IPS-20b (cell line): ENCODE data around the gene DAB1.
"Not testable (repeated sequence)": the region's sequence is repeated elsewhere in the genome, so short reads cannot be mapped to it uniquely, and the experiment has no call there.

Experiments
- H3K27ac ChIP-seq: one replicate; pipeline ENCODE4 v1.5.1; 2013; ENCODE audit warnings: low read length
- H3K27me3 ChIP-seq: 2 replicates; pipeline ENCODE4 v1.6.1; 2013; ENCODE audit warnings: mild to moderate bottlenecking, low read length, inconsistent platforms; ENCODE audit not compliant: insufficient read depth
- H3K36me3 ChIP-seq: 2 replicates; pipeline ENCODE4 v1.6.1; 2013; ENCODE audit warnings: low read depth, mild to moderate bottlenecking, inconsistent platforms, low read length, moderate library complexity; ENCODE audit not compliant: insufficient read depth
- H3K4me1 ChIP-seq: 2 replicates; pipeline ENCODE4 v1.6.1; 2013; ENCODE audit warnings: mild to moderate bottlenecking, control low read depth, inconsistent platforms, low read length, moderate library complexity; ENCODE audit not compliant: insufficient read depth
- H3K4me3 ChIP-seq: 2 replicates; pipeline ENCODE4 v1.5.1; 2013; ENCODE audit warnings: mild to moderate bottlenecking, low read length, inconsistent platforms
- H3K9ac ChIP-seq: 2 replicates; pipeline ENCODE4 v1.6.1; 2013; ENCODE audit warnings: low read depth, mild to moderate bottlenecking, inconsistent platforms, low read length, moderate library complexity
- H3K9me3 ChIP-seq: 2 replicates; pipeline ENCODE4 v1.6.1; 2013; ENCODE audit warnings: mild to moderate bottlenecking, low read depth, low read length, inconsistent platforms; ENCODE audit not compliant: insufficient read depth

DAB1 gene

DNA sequence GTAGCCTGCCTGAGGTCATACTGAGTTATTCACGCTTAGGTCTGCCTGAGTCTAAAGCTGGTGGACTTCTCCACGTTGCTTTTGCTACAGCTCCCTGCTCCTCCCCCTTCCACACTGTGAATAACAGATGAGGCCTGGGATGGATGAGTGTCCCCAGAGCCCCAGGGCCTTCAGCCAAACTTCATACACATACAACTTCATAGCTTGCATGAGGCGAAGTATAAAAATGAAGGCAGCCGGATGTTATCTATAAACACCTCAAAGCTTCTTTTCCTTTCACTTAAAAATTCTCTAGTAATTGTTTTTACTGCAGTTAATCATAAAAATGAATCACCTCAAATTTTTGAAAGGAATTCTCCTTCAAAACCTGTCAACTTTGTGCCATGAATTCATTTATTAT lies 70.2 kb downstream of the DAB1 start:
- no peak overlapping the region for H3K27ac ChIP-seq
- no peak overlapping the region for H3K4me3 ChIP-seq
- no peaks in the 10 kb centered on the region for H3K9me3 ChIP-seq
- peaks cover 16% of the 10 kb centered on the region for H3K4me1 ChIP-seq
- H3K27me3 ChIP-seq, result no peaks in the 10 kb centered on the region
- no peaks in the 10 kb centered on the region for H3K36me3 ChIP-seq
- no peak overlapping the region for H3K9ac ChIP-seq

DNA sequence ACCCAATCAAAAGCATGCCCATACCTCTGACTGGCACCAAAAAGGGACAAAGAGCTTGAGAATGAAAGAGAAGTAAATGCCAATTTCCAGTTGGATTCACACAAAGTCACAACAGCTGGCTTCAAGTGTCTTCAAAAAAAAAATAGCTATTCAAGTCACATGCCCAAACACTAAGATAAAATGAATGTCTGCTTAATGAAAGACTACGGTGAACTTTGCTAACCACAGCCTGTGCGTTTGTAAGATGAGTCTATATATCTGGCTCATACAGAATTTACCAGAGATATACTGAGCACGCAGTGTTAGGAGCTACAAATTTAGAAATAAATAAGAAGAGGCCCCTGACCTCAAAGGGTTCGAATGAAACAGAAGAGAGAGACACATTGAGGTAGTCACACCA lies 73.2 kb downstream of the DAB1 start:
- no peak overlapping the region for H3K4me3 ChIP-seq
- H3K9ac ChIP-seq, result no peak overlapping the region
- H3K27ac ChIP-seq, result no peak overlapping the region
- no peaks in the 10 kb centered on the region for H3K27me3 ChIP-seq
- H3K4me1 ChIP-seq, result peaks cover 6% of the 10 kb centered on the region; the same call in 1 of the 2 replicates
- H3K36me3 ChIP-seq, result no peaks in the 10 kb centered on the region
- no peaks in the 10 kb centered on the region for H3K9me3 ChIP-seq

DNA sequence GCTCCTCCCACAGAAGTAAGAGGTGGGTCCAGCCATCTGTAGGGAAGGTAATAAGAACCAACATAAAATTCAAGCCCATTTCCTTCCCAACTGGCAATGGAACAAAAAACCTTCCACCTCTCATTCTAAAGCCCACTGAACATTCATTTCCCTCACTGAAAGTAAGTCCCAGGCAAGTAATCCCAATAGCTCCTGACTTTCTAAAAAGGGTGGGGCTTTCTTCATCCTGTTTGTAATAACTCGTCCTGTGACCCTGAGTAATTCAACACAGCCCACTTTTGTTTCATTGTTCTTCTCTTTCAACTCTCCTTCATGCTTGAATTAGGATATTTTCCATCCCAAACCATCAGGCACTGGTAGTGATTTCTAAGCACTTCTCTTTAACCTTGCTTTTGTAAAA lies 74.9 kb downstream of the DAB1 start:
- H3K4me1 ChIP-seq, result peaks cover 6% of the 10 kb centered on the region; the same call in 1 of the 2 replicates
- no peaks in the 10 kb centered on the region for H3K27me3 ChIP-seq
- H3K4me3 ChIP-seq, result no peak overlapping the region
- no peaks in the 10 kb centered on the region for H3K36me3 ChIP-seq
- H3K27ac ChIP-seq, result no peak overlapping the region
- H3K9me3 ChIP-seq, result no peaks in the 10 kb centered on the region
- H3K9ac ChIP-seq, result no peak overlapping the region

DNA sequence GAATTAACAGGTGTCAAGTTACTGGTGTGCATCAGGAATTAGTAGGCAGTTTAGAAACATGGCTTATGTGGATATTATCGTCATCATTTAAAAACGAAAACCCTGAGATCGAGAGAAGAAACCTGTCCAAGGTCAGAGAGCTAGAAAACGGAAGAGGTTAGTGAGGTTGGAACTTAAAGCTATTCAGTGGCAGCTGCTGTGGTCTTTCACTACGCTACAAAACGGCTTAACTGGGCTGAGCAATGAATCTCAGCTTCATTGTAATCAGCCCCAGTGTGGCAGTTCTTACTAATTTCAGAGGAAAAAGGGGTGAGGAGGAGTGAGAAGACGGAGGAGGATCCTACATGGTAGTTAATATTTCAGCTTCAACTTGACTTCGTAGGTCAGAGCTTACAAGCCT lies 77.9 kb downstream of the DAB1 start:
- Histone ChIP-seq H3K36me3 (no peaks in the 10 kb centered on the region), H3K27ac (no peak overlapping the region), H3K9me3 (no peaks in the 10 kb centered on the region), H3K9ac (no peak overlapping the region), H3K4me3 (no peak overlapping the region), H3K27me3 (no peaks in the 10 kb centered on the region), H3K4me1 (peaks cover 6% of the 10 kb centered on the region; the same call in 1 of the 2 replicates)

DNA sequence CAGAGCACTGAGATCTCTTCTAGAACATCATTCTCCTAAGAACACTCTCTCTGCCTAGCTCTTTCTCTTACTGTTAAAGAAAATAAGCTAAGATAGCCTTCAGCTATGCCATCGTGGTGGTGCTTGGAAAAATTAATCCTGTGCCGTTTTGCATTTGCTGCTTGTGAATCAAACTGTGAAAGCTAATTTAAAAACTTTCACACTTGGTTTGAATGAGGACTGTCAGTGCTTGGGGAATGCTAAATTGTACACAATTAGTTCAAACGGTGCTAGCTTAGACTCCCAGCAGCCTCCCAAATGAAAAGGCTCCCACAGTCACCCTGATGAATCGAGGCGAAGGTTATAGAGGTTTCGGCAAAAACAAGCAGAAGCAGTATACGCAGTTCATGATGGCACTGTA lies 79.6 kb downstream of the DAB1 start:
- no peak overlapping the region for H3K9ac ChIP-seq
- no peak overlapping the region for H3K4me3 ChIP-seq
- peaks cover 6% of the 10 kb centered on the region; the same call in 1 of the 2 replicates for H3K4me1 ChIP-seq
- H3K36me3 ChIP-seq, result no peaks in the 10 kb centered on the region
- H3K9me3 ChIP-seq, result no peaks in the 10 kb centered on the region
- H3K27ac ChIP-seq, result no peak overlapping the region
- H3K27me3 ChIP-seq, result no peaks in the 10 kb centered on the region

DNA sequence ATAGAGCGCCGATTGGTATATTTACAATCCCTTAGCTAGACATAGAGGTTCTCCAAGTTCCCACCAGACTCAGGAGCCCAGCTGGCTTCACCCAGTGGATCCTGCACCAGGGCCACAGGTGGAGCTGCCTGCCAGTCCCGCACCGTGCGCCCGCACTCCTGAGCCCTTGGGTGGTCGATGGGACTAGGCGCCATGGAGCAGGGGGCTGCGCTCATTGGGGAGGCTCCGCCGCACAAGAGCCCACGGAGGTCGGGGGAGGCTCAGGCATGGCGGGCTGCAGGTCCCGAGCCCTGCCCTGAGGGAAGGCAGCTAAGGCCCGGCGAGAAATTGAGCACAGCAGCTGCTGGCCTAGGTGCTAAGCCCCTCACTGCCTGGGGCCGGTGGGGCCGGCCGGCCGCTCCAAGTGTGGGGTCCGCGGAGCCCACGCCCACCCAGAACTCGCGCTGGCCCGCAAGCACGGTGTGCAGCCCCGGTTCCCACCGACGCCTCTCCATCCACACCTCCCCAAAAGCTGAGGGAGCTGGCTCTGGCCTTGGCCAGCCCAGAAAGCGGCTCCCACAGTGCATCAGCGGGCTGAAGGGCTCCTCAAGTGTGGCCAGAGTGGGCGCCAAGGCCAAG lies 80.5 kb downstream of the DAB1 start:
- H3K27ac ChIP-seq, H3K9me3 ChIP-seq, H3K4me1 ChIP-seq, H3K9ac ChIP-seq, H3K4me3 ChIP-seq, H3K36me3 ChIP-seq, H3K27me3 ChIP-seq: not testable (repeated sequence)

DNA sequence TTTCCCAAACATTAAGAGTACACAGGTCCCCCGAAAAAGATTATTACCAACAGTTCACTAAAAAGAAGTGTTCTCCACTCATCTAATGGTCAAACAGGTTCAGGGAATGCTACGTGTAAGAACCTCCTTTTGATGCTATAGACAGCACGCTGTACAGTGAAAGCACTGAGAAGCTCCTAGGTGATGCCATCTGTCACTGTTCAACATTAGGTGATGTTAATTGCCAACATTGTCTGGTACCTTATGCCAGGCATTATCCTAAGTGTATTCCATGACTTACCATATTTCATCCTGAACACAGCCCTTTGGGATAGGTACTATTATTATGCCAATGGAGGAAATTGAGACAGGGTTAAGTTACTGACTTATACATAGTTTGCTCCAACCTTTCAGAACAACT lies 82.1 kb downstream of the DAB1 start:
- H3K4me3 ChIP-seq, result no peak overlapping the region
- H3K9me3 ChIP-seq, result no peaks in the 10 kb centered on the region
- H3K27ac ChIP-seq, result no peak overlapping the region
- H3K9ac ChIP-seq, result no peak overlapping the region
- H3K4me1 ChIP-seq, result peaks cover 10% of the 10 kb centered on the region; the same call in 1 of the 2 replicates
- no peaks in the 10 kb centered on the region for H3K36me3 ChIP-seq
- H3K27me3 ChIP-seq, result no peaks in the 10 kb centered on the region

DNA sequence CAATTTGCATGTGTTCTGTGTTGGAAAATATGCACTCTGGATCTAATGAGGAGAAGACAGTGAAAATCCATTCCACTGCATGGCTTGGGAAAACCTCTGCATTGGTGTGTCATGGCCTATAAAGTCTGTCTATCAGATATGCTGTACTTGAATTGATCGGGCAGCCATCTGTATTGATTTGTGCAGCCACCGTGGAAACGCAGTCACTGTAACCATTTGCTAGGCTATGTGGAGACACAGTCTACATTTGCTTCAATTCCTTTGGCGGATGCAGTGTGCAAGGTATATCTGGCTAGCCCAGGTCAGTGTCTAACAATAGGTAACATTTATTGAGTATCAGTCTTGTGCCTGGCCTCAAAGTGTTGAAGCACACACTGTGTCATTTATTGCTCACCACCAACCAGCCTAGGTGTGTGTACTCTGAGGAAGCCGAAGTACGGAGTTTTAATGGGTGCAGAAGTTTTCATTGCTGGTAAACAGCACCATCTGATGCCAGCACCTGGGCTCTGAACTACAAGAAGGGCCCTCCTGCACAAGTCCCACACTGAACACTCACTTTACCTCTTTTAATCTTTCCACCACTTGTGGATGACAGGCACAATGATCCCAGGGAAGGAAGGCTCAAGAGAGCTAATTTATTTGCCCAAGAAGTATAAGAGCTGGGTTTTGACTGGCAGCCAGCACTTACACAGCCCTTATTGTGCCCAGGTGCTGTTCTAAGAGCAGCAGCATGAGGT lies 83.4 kb downstream of the DAB1 start:
- Histone ChIP-seq H3K27me3 (no peaks in the 10 kb centered on the region), H3K9me3 (no peaks in the 10 kb centered on the region), H3K9ac (no peak overlapping the region), H3K4me3 (no peak overlapping the region), H3K4me1 (peaks cover 12% of the 10 kb centered on the region; the same call in 1 of the 2 replicates), H3K27ac (no peak overlapping the region), H3K36me3 (no peaks in the 10 kb centered on the region)

DNA sequence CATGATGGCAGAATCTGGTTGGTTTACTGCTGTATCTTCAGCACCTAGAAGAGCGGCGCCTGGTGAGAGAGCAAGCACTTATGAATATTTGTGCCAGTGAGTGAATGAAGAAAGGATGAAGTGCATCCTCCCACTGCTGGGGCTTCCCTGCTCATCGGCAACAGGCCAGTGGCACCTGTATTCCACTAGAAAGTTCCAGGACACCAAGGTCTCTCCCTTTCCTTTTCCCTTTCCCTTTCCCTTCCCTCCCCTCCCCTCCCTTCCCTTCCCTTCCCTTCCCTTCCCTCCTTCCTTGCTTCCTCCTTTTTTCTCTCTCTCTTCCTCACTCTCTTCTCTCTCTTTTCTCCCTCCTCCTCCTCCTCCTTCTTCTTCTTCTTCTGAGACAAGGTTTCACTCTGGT lies 86.2 kb downstream of the DAB1 start:
- H3K27ac ChIP-seq, result no peak overlapping the region
- peaks cover 12% of the 10 kb centered on the region; the same call in 1 of the 2 replicates for H3K4me1 ChIP-seq
- no peak overlapping the region for H3K9ac ChIP-seq
- H3K36me3 ChIP-seq, result no peaks in the 10 kb centered on the region
- no peaks in the 10 kb centered on the region for H3K27me3 ChIP-seq
- no peak overlapping the region for H3K4me3 ChIP-seq
- no peaks in the 10 kb centered on the region for H3K9me3 ChIP-seq

DNA sequence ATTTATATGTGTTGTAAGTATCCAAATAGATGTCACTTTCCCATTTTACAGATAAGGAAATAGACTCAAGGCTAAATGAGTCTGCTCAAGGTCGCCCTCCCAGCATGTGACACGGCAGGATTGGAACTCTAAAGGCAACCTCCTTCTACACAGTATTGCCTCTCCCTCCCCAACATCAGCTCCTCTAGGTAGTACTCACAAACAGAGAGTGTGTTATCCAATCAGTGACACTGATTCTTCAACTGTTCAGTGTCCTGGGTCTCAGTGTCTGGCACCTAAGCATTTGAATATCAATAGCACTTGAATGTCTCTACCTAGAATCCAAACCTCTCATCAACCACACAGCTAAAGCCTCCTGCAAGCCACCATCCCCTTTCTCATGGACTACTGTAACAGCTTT lies 87.1 kb downstream of the DAB1 start:
- Histone ChIP-seq H3K36me3 (no peaks in the 10 kb centered on the region), H3K27ac (no peak overlapping the region), H3K9me3 (no peaks in the 10 kb centered on the region), H3K9ac (no peak overlapping the region), H3K4me3 (no peak overlapping the region), H3K27me3 (no peaks in the 10 kb centered on the region), H3K4me1 (peaks cover 12% of the 10 kb centered on the region; the same call in 1 of the 2 replicates)

DNA sequence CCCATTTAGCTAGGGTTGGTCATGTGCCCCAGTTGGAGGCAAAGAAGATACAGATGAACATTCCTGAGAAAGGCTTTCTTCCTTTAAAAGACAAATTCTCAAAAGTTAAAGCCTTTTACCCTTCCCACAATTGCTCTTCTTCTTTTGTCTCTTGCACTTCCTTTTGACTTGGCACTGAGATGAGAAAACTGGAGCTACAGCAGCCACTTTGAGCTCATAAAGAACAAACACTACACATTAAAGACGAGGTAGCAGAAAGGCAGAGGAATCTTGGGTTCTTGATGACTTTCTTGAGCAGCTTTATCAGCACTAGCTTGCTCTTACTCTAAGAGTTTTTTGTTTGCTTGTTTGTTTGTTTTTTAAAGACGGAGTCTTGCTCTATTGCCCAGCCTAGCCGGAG lies 92.2 kb downstream of the DAB1 start:
- H3K4me3 ChIP-seq, result no peak overlapping the region

DNA sequence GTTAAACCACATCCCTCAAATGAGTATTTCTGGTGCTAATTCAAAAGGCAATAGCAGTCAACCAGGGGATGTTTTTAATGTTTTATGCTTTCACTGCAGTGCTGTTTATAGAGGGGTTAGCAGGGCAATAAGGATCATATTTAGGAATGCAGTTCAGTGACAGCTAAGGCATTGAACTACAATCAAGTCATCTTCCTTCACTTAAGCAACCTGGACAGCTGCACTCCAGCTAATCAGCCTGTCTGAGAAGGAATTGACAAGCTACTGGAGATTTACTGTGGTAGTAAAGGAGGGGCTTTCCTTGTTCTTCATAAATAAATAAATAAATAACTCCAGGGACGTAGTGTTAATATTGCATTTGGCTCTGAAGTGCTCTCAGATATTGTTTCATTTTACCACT lies 93.9 kb downstream of the DAB1 start:
- Histone ChIP-seq H3K27ac (no peak overlapping the region), H3K4me1 (0 out of 2 replicates have a peak, but pooled peaks cover 2% of the 10 kb centered on the region), H3K9me3 (no peaks in the 10 kb centered on the region)

More for the DNA sequence above, 92.2 kb downstream of the DAB1 start:
- Histone ChIP-seq H3K9ac (no peak overlapping the region), H3K36me3 (no peaks in the 10 kb centered on the region), H3K27ac (no peak overlapping the region), H3K4me1 (peaks cover 9% of the 10 kb centered on the region; the same call in 1 of the 2 replicates), H3K27me3 (no peaks in the 10 kb centered on the region), H3K9me3 (no peaks in the 10 kb centered on the region)

More for the DNA sequence above, 93.9 kb downstream of the DAB1 start:
- no peak overlapping the region for H3K9ac ChIP-seq
- no peaks in the 10 kb centered on the region for H3K36me3 ChIP-seq
- H3K4me3 ChIP-seq, result no peak overlapping the region
- H3K27me3 ChIP-seq, result no peaks in the 10 kb centered on the region
